DND-41 (cell line): ENCODE data around the gene ILDR2.
A peak's percentile ranks its signal among the peaks of the same experiment; 100 is the strongest.

ENCODE experiments used
- ATAC-seq: fragments of 200-7000 bp; cut with Tn5 transposase; 3 replicates; pipeline ENCODE4 v1.9.1; 2021; ENCODE audit warnings: low read depth; ENCODE audit not compliant: insufficient read depth
- DNase-seq: peaks from one replicate; pipeline ENCODE4 v3.0.0-alpha.2; 2020
- H2AFZ ChIP-seq: 2 replicates; pipeline ENCODE4 v1.6.0; 2012; ENCODE audit warnings: low read depth, low read length
- H3K27ac ChIP-seq: 2 replicates; pipeline ENCODE4 v1.5.1; 2012; ENCODE audit warnings: low read length, inconsistent platforms
- H3K27me3 ChIP-seq: fragments of 200-600 bp; sonication (generic); 2 replicates; pipeline ENCODE4 v1.6.0; 2012; ENCODE audit warnings: low read length, mild to moderate bottlenecking, inconsistent platforms; ENCODE audit not compliant: insufficient read depth, poor library complexity
- H3K36me3 ChIP-seq: 2 replicates; pipeline ENCODE4 v1.5.1; 2012; ENCODE audit warnings: low read length, inconsistent platforms; ENCODE audit not compliant: insufficient read depth
- H3K4me1 ChIP-seq: 2 replicates; pipeline ENCODE4 v1.5.1; 2012; ENCODE audit warnings: mild to moderate bottlenecking, low read length; ENCODE audit not compliant: insufficient read depth
- H3K4me2 ChIP-seq: 2 replicates; pipeline ENCODE4 v1.6.0; 2012; ENCODE audit warnings: mild to moderate bottlenecking, moderate library complexity, low read length, inconsistent platforms; ENCODE audit not compliant: insufficient read depth
- H3K4me3 ChIP-seq, 2 experiments: fragments of 200-600 bp in 1 of 2; shearing (Covaris generic) in 1 of 2; 2 replicates each; pipeline ENCODE4 v1.5.1; 2012 to 2016; ENCODE audit warnings: inconsistent platforms in 2 of 2, low read length in 2 of 2, mild to moderate bottlenecking in 2 of 2, low read depth in 1 of 2, moderate library complexity in 1 of 2
- H3K79me2 ChIP-seq: 2 replicates; pipeline ENCODE4 v1.6.0; 2012; ENCODE audit warnings: low read length, inconsistent platforms; ENCODE audit not compliant: insufficient read depth
- H3K9ac ChIP-seq: 2 replicates; pipeline ENCODE4 v1.6.0; 2012; ENCODE audit warnings: low read depth, mild to moderate bottlenecking, inconsistent platforms, low read length, moderate library complexity
- H3K9me3 ChIP-seq: 2 replicates; pipeline ENCODE4 v1.5.1; 2012; ENCODE audit warnings: low read length, moderate library complexity, mild to moderate bottlenecking, inconsistent platforms; ENCODE audit not compliant: insufficient read depth, severe bottlenecking
- H4K20me1 ChIP-seq: 2 replicates; pipeline ENCODE4 v1.6.0; 2012; ENCODE audit warnings: low read length; ENCODE audit not compliant: insufficient read depth
- EZH2 ChIP-seq: IDR thresholded peaks from 3 replicates; pipeline ENCODE4 v1.6.1; 2012; ENCODE audit warnings: borderline replicate concordance, low read depth, mild to moderate bottlenecking, moderate library complexity, low read length, inconsistent platforms; ENCODE audit not compliant: severe bottlenecking
- TF ChIP-seq, protein P1 (sequence below): IDR thresholded peaks from 2 replicates; pipeline ENCODE4 v1.5.1; 2012; ENCODE audit warnings: borderline replicate concordance, low read length, moderate library complexity, mild to moderate bottlenecking; ENCODE audit not compliant: poor library complexity, severe bottlenecking; ENCODE audit errors: extremely low read depth

Gene ILDR2

DNA sequence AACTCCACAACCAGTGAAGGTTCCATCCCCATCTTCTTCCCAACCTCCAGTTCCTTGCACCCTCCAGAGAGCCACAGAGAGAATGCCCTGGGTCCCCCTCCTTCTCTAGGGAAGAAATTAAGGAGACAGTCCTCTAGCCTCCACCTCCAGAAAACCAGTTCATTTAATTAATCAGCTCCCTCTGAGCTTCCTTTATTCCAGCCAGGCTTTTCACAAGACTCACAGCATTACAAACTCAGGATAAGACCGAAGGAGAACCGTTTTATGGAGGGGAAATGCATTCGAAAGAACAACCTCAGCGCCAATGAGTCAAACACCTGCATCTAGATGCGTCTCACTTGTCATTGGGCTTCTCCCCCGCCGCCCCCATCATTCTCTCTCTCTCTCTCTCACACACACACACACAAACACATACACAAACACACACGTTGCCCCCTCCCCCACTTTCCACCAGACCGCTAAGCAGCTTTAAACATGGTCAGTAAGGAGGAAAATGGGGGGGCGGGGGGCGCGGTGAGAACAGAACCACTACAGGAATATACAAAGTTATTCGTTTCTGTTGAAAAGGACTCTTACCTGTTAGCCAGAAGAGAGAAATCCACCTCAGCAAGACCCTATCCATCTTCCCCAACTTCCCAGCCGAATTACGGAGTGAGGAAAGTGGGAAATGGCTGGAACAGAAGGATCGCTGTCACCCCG lies 544 bp downstream of the ILDR2 start:
- no peaks in the 10 kb centered on the region for H3K9me3 ChIP-seq
- H4K20me1 ChIP-seq, result no peaks in the 10 kb centered on the region
- peaks cover 24% of the 10 kb centered on the region for H3K79me2 ChIP-seq
- no peaks in the 10 kb centered on the region for H3K27me3 ChIP-seq
- no peaks in the 10 kb centered on the region for H3K36me3 ChIP-seq
- peak overlapping the region; percentile 93 for H2AFZ ChIP-seq
- H3K9ac ChIP-seq, result peak overlapping the region; percentile 76
- DNase-seq (peak; percentile 60), ATAC-seq (peak; percentile 41; the same call in 2 of the 3 replicates)
- H3K4me1 ChIP-seq, result peaks cover 61% of the 10 kb centered on the region
- TF ChIP-seq, protein P1, sequence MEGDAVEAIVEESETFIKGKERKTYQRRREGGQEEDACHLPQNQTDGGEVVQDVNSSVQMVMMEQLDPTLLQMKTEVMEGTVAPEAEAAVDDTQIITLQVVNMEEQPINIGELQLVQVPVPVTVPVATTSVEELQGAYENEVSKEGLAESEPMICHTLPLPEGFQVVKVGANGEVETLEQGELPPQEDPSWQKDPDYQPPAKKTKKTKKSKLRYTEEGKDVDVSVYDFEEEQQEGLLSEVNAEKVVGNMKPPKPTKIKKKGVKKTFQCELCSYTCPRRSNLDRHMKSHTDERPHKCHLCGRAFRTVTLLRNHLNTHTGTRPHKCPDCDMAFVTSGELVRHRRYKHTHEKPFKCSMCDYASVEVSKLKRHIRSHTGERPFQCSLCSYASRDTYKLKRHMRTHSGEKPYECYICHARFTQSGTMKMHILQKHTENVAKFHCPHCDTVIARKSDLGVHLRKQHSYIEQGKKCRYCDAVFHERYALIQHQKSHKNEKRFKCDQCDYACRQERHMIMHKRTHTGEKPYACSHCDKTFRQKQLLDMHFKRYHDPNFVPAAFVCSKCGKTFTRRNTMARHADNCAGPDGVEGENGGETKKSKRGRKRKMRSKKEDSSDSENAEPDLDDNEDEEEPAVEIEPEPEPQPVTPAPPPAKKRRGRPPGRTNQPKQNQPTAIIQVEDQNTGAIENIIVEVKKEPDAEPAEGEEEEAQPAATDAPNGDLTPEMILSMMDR, result no peak
- no peak for TF ChIP-seq EZH2
- peak overlapping the region; percentile 54 to 85 for H3K4me3 ChIP-seq
- H3K27ac ChIP-seq, result peak overlapping the region; percentile 76
- peak overlapping the region; percentile 86 for H3K4me2 ChIP-seq

DNA sequence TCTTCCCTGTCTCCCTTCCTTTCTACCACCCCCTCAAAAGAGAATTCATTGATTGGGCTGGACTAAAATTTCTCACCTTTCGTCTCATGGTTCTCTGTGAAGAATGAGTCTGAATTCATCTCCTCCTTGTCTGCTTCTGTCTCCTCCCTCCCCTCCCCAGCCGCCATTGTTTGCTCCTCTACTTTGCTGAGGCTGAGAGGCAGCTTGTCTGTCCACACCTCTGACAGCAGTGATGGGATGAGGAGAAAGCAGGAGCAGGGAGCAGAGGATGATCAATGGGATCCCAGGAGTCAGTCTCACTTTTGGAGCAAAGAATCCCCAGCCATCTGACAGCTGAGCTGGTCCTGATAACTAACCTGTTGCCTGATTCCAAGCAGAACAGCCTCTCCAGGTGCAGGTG lies 2.5 kb downstream of the ILDR2 start:
- Histone ChIP-seq H3K36me3 (no peaks in the 10 kb centered on the region), H3K79me2 (peaks cover 27% of the 10 kb centered on the region), H3K4me1 (peaks cover 75% of the 10 kb centered on the region), H4K20me1 (no peaks in the 10 kb centered on the region), H2AFZ (no peak overlapping the region), H3K27ac (no peak overlapping the region), H3K27me3 (no peaks in the 10 kb centered on the region), H3K9ac (no peak overlapping the region), H3K4me2 (peak overlapping the region; percentile 86; the same call in 1 of the 2 replicates), H3K9me3 (no peaks in the 10 kb centered on the region), H3K4me3 (peak overlapping the region in 1 of 2 experiments; percentile 22; a peak in 1 of 4 replicates)
- DNase-seq (no peak), ATAC-seq (no peak)
- TF ChIP-seq, protein P1, result no peak
- TF ChIP-seq EZH2, result no peak

DNA sequence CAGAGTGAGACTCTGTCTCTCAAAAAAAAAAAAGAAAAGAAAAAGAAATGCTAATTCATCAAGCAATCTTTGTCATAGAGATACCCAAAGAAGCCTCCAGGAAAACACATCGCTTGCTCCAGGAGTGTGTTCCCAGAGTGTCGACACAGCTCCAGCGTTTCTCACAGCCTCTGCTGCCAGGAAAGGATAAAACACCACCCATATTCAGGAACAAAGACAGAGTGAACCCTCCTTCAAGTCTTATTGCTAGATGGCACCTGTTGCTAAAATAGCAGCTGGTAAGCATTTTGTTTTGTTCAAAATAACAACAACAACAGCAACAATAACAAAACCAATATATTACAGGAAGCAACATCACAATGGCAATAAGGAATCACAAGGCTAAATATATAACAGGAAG lies 3.1 kb downstream of the ILDR2 start:
- peaks cover 75% of the 10 kb centered on the region for H3K4me1 ChIP-seq
- no peaks in the 10 kb centered on the region for H3K9me3 ChIP-seq
- no peak for TF ChIP-seq EZH2
- TF ChIP-seq, protein P1, result no peak
- H3K79me2 ChIP-seq, result peaks cover 27% of the 10 kb centered on the region
- no peak overlapping the region; the same call in 1 of the 2 replicates for H3K4me2 ChIP-seq
- DNase-seq (no peak), ATAC-seq (no peak)
- no peak overlapping the region for H3K4me3 ChIP-seq
- no peaks in the 10 kb centered on the region for H3K27me3 ChIP-seq
- no peaks in the 10 kb centered on the region for H3K36me3 ChIP-seq
- no peaks in the 10 kb centered on the region for H4K20me1 ChIP-seq
- H2AFZ ChIP-seq, result no peak overlapping the region
- no peak overlapping the region for H3K9ac ChIP-seq
- no peak overlapping the region for H3K27ac ChIP-seq
